Measurements from ENCODE around the gene B3GNT3.

Gene B3GNT3, protein sequence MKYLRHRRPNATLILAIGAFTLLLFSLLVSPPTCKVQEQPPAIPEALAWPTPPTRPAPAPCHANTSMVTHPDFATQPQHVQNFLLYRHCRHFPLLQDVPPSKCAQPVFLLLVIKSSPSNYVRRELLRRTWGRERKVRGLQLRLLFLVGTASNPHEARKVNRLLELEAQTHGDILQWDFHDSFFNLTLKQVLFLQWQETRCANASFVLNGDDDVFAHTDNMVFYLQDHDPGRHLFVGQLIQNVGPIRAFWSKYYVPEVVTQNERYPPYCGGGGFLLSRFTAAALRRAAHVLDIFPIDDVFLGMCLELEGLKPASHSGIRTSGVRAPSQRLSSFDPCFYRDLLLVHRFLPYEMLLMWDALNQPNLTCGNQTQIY

DNA sequence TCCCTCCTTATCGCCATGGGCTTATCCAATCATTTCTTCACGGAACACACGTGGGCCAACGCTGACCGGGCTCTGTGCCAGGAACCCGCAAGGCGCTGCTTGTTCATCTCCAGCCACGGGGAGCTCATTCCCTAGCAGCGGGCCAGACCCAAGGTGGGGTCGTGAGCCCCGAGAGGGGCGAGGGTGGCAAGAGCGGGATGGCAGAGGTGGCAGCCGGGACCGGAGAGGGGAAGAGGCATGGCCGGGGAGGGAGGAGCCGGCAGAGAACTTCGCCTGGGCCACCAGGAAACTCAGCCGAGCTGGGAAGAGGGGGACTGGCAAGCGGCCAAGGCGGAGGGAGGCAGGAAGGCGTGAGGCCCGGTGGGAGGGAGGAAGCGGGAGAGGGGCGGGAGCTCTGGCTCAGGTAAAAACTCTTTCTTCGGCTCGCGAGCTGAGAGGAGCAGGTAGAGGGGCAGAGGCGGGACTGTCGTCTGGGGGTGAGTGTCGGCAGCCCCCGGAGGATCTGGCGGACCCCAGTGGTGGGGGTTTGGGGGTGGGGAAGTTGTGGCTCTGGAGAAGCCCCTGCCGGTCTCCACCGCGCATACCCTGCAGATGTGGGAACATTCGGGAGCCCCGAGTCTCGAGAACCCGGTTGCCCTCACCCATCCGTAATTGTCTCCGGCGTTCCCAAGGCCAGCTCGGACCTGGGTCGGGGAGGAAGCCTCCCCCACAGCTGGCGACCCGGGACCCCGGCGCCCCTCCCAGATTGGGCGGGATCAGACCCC, at the start of gene B3GNT3:
TSS of gene B3GNT3 (plus strand) at position 408 of the 764 bp plus-strand sequence. CDS start 12,670 bp downstream, outside the sequence.
- H3K4me2 ChIP-seq (ENCODE audit: low read length) = no peak within 1 kb of the TSS
- H3K27ac ChIP-seq (ENCODE audit: low read length) = no peak within 1 kb of the TSS
- H3K4me1 ChIP-seq (ENCODE audit: low read length) = peaks cover 21% of the 10 kb centered on the region
- H3K36me3 ChIP-seq (replicated peaks; ENCODE audit: low read depth, low read length) = no peaks in the 10 kb centered on the region
- H3K4me3 ChIP-seq (ENCODE audit: low read length) = no peak within 1 kb of the TSS
- no peak within 1 kb of the TSS for H3K9ac ChIP-seq (ENCODE audit: low read length)
- peaks cover 9% of the 10 kb centered on the region; the same call in 1 of the 2 replicates for H3K27me3 ChIP-seq (ENCODE audit: low read depth, low read length)
- no peaks in the 10 kb centered on the region for H3K79me2 ChIP-seq (ENCODE audit: low read length)
- TF ChIP-seq EZH2phosphoT487 (IDR thresholded peaks at IDR 0.05; ENCODE audit: low read depth) = no peak
- TF ChIP-seq, protein P1, sequence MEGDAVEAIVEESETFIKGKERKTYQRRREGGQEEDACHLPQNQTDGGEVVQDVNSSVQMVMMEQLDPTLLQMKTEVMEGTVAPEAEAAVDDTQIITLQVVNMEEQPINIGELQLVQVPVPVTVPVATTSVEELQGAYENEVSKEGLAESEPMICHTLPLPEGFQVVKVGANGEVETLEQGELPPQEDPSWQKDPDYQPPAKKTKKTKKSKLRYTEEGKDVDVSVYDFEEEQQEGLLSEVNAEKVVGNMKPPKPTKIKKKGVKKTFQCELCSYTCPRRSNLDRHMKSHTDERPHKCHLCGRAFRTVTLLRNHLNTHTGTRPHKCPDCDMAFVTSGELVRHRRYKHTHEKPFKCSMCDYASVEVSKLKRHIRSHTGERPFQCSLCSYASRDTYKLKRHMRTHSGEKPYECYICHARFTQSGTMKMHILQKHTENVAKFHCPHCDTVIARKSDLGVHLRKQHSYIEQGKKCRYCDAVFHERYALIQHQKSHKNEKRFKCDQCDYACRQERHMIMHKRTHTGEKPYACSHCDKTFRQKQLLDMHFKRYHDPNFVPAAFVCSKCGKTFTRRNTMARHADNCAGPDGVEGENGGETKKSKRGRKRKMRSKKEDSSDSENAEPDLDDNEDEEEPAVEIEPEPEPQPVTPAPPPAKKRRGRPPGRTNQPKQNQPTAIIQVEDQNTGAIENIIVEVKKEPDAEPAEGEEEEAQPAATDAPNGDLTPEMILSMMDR (IDR thresholded peaks at IDR 0.05; ENCODE audit: low read depth, low read length) = no peak
- no peak within 1 kb of the TSS for H2AFZ ChIP-seq (ENCODE audit: low read depth, low read length)
- no peaks in the 10 kb centered on the region for H3K9me3 ChIP-seq (ENCODE audit: insufficient read depth, low read length)
- H4K20me1 ChIP-seq (ENCODE audit: insufficient read depth, low read length) = no peaks in the 10 kb centered on the region

DNA sequence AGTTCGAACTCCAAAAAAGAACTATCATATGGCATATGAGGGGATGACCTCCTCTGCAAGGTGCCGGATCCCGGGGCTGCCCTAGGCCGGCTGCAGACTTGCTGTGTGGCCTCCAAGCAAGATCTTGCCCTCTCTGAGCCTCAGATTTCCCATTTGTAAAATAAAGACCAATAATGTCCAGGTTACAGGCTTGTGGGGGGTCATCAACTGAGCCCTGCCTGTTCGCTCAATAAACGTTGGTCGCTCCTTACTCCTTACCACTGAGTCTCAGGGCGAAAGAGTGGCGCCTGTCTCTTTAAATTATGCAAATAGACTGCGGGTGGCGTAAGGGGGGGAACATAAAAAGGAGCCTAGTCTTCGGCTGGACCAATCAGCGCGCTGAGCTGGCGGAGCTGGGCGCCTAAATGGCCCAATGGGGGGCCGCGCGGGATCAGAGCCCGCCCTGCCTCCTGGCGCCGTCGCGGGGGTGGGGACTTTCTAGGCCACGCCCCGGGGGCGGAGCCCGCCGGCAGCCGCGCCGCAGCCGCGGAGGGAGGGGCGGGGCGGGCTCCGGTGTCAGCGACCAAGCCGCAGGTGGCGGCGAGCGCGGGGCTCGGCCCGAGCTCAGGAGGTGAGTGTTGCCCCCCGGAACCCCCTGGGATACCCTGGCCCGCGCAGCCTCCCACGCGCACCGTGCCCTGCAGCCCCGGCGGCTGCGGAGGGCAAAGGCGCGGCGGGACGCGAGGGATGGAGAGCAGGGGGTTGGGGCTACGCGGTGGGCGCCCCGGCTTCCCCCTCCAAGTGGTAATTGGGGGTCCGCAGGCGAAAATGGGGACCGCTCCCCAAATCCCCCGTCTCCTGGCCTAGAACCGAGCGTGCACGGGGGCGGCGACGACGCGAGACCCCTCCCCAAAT, 47.5 kb upstream of the B3GNT3 start:
- Histone ChIP-seq H3K27ac (ENCODE audit: low read length) (no peak overlapping the region), H3K4me1 (ENCODE audit: low read length) (peaks cover 45% of the 10 kb centered on the region), H3K9me3 (ENCODE audit: insufficient read depth, low read length) (no peaks in the 10 kb centered on the region), H3K27me3 (ENCODE audit: low read depth, low read length) (no peaks in the 10 kb centered on the region), H3K9ac (ENCODE audit: low read length) (peak overlapping the region; percentile 64), H3K36me3 (replicated peaks; ENCODE audit: low read depth, low read length) (no peaks in the 10 kb centered on the region), H2AFZ (ENCODE audit: low read depth, low read length) (peak overlapping the region; percentile 24; the same call in 1 of the 2 replicates), H3K79me2 (ENCODE audit: low read length) (peaks cover 21% of the 10 kb centered on the region), H3K4me3 (ENCODE audit: low read length) (peak overlapping the region; percentile 83), H4K20me1 (ENCODE audit: insufficient read depth, low read length) (no peaks in the 10 kb centered on the region), H3K4me2 (ENCODE audit: low read length) (peak overlapping the region; percentile 85)
- TF ChIP-seq, protein P1 (IDR thresholded peaks at IDR 0.05; ENCODE audit: low read depth, low read length) = no peak
- TF ChIP-seq EZH2phosphoT487 (IDR thresholded peaks at IDR 0.05; ENCODE audit: low read depth) = no peak

DNA sequence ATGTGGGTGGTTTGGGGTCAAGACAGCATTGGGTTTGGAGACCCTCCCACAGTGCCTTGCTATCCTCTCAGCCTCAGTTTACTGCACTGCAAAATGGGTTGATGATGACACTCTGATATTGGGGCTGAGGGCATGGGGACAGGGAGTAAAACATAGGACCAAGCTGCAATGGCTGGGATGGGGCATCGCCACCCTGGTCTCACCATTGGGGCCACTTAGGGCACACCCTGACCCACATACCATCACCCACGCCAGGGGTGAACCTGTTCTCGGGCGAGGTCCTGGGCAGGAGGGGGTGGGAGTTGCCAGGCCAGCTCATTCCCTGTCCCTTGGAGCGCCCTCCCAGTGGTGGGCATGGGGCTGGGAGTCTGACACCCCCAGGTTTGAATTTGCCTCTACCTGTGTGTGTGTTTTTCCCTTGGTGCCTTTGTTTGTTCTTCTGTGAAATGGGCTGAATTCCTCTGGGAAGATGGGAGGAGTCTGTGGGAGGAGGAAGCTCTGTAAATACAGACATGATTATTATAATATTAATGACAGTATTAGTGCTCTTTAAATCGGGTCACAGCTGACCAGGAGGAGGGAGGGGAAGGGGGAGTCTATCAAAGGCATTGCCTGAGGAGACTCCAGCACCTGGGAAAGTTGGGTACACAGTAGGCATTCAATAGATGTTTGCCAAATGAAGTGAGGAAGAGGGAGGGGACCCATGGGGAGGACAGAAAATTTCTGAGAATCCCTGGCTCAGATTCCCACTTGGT, 45.9 kb upstream of the B3GNT3 start:
- peak overlapping the region; percentile 85 for H3K4me2 ChIP-seq (ENCODE audit: low read length)
- no peaks in the 10 kb centered on the region for H4K20me1 ChIP-seq (ENCODE audit: insufficient read depth, low read length)
- peaks cover 5% of the 10 kb centered on the region for H3K36me3 ChIP-seq (replicated peaks; ENCODE audit: low read depth, low read length)
- H3K4me3 ChIP-seq (ENCODE audit: low read length) = peak overlapping the region; percentile 83
- H3K9ac ChIP-seq (ENCODE audit: low read length) = peak overlapping the region; percentile 64; the same call in 1 of the 2 replicates
- no peaks in the 10 kb centered on the region for H3K9me3 ChIP-seq (ENCODE audit: insufficient read depth, low read length)
- peaks cover 30% of the 10 kb centered on the region for H3K79me2 ChIP-seq (ENCODE audit: low read length)
- H3K27me3 ChIP-seq (ENCODE audit: low read depth, low read length) = no peaks in the 10 kb centered on the region
- peaks cover 60% of the 10 kb centered on the region for H3K4me1 ChIP-seq (ENCODE audit: low read length)
- TF ChIP-seq, protein P1 (IDR thresholded peaks at IDR 0.05; ENCODE audit: low read depth, low read length) = no peak
- TF ChIP-seq EZH2phosphoT487 (IDR thresholded peaks at IDR 0.05; ENCODE audit: low read depth) = no peak
- no peak overlapping the region for H3K27ac ChIP-seq (ENCODE audit: low read length)
- H2AFZ ChIP-seq (ENCODE audit: low read depth, low read length) = no peak overlapping the region

All from OCI-LY3 (cell line).